Left kidney (tissue), 8 donors: ENCODE results near the gene KPNA4. TPM values are rescaled to one million over a fixed set of nuclear protein-coding genes. Genes with fewer than 3 reads are reported as not detected.
"Not testable (repeated sequence)": the region's sequence is repeated elsewhere in the genome, so short reads cannot be mapped to it uniquely, and the experiment has no call there.

Experiments
- DNase-seq: peaks from one replicate; pipeline ENCODE4 v3.0.0-alpha.2; 2013
- long read RNA-seq, 8 donors: transcript quantifications; one replicate each; lab custom pipeline, GENCODE V29; 2026
- polyA plus RNA-seq: library from polyadenylated mRNA; unstranded; fragments of 120-200 nt; gene quantifications from one replicate; pipeline ENCODE4 v1.2.1, GENCODE V29; 2013; ENCODE audit not compliant: insufficient read length

Gene KPNA4, protein sequence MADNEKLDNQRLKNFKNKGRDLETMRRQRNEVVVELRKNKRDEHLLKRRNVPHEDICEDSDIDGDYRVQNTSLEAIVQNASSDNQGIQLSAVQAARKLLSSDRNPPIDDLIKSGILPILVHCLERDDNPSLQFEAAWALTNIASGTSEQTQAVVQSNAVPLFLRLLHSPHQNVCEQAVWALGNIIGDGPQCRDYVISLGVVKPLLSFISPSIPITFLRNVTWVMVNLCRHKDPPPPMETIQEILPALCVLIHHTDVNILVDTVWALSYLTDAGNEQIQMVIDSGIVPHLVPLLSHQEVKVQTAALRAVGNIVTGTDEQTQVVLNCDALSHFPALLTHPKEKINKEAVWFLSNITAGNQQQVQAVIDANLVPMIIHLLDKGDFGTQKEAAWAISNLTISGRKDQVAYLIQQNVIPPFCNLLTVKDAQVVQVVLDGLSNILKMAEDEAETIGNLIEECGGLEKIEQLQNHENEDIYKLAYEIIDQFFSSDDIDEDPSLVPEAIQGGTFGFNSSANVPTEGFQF
- 80.9 TPM for polyA plus RNA-seq
- long read RNA-seq, donor 1, full-length matches to known transcripts, result 9 of 9 reads
- long read RNA-seq, donor 1, partial matches to known transcripts, result 0 of 9 reads
- long read RNA-seq, donor 1, other reads (novel, unspliced or antisense), result 0 of 9 reads
- long read RNA-seq, donor 2, full-length matches to known transcripts, result 8 of 17 reads
- long read RNA-seq, donor 2, partial matches to known transcripts, result 9 of 17 reads
- long read RNA-seq, donor 2, other reads (novel, unspliced or antisense), result 0 of 17 reads
- long read RNA-seq, donor 3, full-length matches to known transcripts, result 6 of 6 reads
- long read RNA-seq, donor 3, partial matches to known transcripts, result 0 of 6 reads
- long read RNA-seq, donor 3, other reads (novel, unspliced or antisense), result 0 of 6 reads
- long read RNA-seq, donor 4, result 0 reads
- long read RNA-seq, donor 5, full-length matches to known transcripts, result 6 of 12 reads
- long read RNA-seq, donor 5, partial matches to known transcripts, result 6 of 12 reads
- long read RNA-seq, donor 5, other reads (novel, unspliced or antisense), result 0 of 12 reads
- long read RNA-seq, donor 6, full-length matches to known transcripts, result 6 of 6 reads
- long read RNA-seq, donor 6, partial matches to known transcripts, result 0 of 6 reads
- long read RNA-seq, donor 6, other reads (novel, unspliced or antisense), result 0 of 6 reads
- long read RNA-seq, donor 7, full-length matches to known transcripts, result 8 of 16 reads
- long read RNA-seq, donor 7, partial matches to known transcripts, result 8 of 16 reads
- long read RNA-seq, donor 7, other reads (novel, unspliced or antisense), result 0 of 16 reads
- long read RNA-seq, donor 8, full-length matches to known transcripts, result 4 of 9 reads
- long read RNA-seq, donor 8, partial matches to known transcripts, result 5 of 9 reads
- long read RNA-seq, donor 8, other reads (novel, unspliced or antisense), result 0 of 9 reads

DNA sequence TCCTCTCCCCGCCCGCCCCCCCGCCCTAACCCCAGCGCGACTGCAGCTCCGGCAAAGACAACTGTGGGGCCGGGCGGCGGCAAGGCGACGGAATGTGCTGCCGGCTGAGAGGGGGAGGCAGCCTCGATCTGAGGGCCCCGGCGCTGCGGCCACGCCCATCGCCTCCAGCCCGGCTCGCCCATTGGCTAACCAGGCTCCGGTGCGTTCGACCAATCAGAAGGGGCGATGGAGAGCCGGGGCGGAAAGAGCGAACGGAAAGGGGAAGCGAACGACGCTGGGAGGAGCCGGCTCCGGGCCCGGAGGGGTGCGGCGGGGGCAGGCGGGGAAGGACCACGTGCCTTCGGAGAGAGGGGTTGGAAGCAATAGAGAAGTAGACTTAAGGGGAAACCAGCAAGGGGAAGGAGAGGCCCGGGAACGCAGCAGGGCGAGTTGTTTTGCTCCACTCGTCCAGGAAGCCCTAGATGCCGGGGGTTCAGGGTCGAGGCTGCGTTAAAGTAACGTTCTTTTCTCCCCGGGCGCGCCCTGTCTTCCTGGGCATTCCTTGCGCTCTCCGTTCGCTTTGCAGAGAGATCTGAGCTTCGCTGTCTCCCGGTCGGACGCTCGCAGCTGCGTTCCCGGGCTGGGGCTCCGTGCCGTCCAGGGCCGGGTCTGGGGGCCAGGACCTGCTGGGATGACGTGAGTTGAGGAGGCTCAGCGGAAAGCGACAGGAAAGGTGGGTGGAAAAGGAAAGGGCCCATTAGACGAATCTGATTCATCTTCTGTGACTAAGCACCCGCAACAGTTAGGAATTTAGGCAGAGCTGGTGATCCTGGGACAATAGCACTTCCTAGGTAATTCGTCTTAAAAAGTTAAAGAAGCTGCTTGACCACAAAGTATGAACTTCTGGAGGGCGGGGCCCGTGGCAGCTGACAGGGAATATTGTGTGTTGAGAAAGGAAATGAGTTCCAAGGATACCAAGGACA is at the start of gene KPNA4:
Gene KPNA4, minus strand, starts transcription at position 130 of the 962 bp plus-strand sequence. CDS start 289 bp downstream, outside the sequence.
- DNase-seq, result peak; percentile 98

DNA sequence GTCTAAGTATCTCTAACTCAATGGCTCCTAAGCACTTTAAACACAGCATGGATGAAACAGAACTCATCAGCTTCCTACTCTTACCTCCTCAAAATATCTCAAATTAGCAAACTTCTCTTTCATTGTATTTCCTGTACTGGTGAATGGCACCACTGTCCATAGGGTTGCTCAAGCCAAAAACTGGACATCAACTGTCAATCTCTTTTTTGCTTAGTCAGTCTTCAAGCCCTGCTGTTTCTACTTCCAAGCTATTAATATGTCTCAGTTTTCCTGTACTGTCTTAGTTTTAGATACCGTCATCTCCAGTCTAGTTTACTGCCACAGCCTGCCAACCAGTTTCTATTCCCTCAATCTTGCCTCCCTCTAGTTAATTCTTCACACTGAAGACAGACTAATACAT is 48.3 kb upstream of the KPNA4 start:
- DNase-seq, result no peak

DNA sequence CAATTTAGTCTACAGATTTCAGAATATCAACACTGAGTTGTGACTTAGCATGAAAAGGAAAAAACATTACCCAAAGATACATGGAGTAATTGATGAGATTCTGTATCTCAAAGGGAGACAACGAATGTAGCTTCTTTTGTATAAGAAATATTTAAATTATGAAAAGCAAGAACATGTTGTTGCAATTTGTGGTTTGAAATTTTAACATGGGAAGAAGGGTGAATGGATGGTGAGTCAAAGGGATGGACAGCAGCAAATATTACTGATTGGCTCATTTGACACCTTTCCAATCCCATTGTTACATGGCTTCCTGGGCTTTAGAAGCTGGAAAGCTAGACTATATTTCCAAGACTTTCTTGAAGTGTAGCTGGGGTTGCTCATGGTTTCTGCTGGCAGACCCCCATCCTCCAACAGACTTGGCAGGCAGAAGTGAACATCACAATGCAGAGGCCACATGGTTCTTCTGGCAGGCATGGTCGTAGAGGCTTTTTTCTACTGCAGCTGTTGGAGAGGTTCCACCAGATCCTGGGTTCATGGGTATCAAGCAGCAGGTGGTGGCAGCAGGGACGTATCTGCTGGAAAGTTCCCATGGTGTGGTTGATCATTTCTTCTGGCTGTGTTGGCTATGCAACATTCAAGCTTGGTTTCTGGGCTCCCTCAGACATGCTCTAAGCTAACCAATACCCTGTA is 47.2 kb upstream of the KPNA4 start:
- no peak for DNase-seq

DNA sequence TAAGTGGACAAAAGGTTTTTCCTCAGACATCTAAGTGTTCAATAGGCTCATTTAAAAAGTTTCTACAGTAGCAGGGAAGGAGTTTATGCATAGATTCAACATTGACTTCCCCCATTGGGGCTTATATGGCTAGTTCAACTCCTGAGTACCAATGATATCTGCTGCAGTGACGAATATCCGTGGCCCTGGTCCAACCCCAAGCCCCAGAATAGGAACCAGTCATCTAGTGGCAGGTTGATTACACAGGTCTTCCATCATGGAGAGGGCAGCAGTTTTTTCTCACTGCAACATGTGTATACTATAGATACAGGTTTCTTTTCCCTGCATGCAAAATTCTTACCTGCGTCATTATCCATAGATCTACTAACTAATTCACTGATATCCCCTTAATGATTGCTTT is 45.8 kb upstream of the KPNA4 start:
- no peak for DNase-seq

DNA sequence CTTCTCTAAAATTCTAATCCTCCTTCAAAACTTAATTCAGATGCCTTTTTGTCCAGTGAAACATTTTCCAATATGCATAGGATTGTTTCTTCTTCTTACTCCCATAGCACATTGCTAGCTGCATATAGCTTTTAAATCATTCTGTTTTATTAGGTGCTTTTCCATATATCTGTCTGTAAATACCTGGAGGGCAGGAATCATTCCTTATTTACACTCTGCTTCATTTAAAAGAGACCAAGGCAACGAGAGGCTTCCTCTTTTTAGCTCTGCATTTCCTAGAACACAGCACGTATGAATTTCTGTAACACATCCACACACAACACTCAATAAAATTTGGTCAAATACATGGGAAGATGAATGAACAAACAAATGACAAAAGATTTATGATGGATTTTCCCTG is 43.5 kb upstream of the KPNA4 start:
- DNase-seq, result no peak

DNA sequence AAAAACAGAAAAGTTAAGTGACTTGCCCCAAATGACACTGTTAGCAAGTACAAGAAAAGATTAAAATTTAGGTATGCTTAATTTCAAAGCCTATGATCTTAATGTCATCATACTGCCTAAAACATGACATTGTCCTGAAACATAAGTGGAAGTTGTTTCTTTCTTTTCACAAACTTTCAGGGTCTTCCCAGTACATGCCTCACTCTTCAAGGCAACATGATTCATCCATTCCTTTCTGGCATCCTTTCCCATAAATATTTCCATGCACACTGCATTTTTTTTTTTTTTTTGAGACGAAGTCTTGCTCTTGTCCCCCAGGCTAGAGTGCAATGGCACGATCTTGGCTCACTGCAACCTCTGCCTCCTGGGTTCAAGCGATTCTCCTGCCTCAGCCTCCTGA is 42.5 kb upstream of the KPNA4 start:
- DNase-seq, result no peak

DNA sequence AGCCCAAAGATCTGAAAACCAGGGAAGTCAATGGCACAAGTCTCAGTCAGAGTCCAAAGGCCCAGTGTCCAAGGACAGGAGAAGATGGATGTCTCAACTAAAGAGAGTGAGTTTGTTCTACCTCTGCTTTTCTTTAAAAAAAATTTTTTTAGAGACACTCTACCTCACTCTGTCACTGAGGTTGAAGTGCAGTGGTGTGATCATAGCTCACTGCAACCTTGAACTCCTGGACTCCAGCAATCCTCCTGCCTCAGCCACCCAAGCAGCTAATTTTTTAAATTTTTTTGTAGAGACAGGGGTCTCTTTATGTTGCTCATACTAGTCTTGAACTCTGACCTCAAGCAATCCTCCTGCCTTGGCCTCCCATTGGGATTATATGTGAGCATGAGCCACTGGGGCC is 39.9 kb upstream of the KPNA4 start:
- no peak for DNase-seq

DNA sequence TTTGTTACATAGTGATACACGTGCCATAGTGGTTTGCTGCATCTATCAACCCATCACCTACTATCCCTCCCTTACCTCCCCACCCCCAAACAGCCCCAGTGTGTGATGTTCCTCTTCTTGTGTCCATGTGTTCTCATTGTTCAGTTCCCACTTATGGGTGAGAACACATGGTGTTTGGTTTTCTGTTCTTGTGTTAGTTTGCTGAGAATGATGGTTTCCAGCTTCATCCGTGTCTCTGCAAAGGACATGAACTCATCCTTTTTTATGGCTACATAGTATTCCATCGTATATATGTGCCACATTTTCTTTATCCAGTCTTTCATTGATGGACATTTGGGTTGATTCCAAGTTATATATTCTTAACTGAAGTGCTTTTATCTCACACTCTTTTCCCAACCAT is 38.5 kb upstream of the KPNA4 start:
- DNase-seq, result not testable (repeated sequence)

DNA sequence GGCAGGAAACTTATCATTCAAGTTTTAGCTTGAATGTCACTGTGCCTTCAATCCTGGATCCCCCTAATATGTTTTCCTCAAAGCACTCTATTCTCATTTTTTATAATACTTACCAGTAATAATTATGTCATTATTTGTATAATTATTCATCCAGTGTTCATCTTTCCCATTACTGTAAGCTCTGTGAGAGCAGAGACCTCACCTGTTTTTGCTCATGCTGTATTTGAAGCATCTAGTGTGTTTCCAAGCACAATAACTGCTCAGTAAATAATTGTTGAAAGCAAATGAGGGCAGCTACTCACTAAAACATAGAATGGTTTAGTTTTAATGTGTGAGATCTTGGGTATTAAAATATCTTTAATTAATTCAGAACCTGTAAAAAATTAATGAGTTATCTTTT is 36.9 kb upstream of the KPNA4 start:
- no peak for DNase-seq

DNA sequence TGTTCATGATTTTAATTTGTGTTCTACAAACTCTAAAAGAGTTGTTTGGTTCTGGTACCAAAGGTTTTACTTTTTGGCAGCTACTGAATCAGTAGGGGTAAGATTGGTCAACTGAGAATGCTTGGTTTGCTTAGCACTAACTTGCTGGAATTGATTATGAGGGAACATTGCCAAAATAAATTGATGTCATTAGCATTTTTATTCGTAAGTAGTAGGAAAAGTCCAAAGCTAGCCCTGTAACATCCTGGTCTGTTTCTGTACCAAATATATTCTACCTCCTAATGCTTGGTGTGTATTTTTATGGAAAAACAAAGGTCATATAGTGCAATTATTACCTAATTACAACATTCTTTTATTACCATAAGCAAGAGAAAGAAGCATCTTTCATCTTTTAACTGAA is 35.9 kb upstream of the KPNA4 start:
- DNase-seq, result no peak

DNA sequence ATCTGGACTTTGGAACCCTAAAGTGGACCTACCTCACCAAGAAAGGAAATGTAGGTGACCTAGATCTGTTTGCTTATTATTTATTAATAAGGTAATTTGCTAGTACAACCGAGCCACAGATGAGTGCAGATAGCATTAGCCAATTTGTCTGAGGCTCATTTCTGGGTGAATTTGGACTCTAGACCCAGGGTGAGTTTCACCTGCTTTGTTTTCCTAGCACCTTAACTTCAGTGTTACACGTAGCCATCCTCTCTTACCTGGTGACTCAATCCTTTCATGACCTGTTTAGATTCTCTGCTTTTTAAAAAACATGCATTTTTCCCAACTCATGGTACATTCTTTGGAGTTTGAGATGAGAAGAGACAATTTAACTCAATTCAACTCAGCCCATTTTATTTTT is 33.5 kb upstream of the KPNA4 start:
- DNase-seq, result no peak

DNA sequence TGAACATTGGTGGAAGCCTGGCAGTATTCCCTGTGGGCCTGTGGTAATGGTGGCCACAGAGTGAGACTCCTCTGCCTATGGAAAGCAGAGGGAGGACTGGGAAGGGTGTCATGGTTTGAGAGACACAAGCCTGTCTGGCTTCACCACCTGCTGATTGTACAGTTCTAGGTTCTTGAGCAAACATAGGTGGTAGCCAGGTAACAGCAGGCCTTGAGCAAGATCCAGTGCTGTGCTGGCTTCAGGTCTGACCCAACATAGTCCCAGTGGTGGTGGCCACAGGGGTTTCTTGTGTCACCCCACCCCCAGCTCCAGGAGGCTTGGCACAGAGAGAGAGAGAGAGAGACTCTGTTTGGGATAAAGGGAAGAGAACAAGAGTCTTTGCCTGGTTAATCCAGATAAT is 22.7 kb upstream of the KPNA4 start:
- DNase-seq, result no peak

DNA sequence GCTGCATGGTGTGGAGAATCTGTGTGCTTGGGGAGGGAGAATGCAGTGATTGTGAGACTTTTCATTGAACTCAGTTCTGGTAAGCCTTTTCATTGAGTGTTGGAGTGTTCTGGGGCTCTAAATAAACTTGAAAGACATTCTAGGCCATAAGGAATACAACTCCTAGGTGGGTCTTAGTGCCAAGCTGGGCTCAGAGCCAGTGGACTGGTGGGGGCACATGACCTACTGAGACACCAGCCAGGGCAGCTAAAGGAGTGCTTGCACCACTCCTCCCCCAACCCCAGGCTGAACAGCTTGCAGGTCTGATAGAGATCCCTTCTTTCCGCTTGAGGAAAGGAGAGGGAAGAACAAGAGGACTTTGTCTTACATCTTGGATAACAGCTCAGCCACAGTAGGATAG is 21.7 kb upstream of the KPNA4 start:
- no peak for DNase-seq

DNA sequence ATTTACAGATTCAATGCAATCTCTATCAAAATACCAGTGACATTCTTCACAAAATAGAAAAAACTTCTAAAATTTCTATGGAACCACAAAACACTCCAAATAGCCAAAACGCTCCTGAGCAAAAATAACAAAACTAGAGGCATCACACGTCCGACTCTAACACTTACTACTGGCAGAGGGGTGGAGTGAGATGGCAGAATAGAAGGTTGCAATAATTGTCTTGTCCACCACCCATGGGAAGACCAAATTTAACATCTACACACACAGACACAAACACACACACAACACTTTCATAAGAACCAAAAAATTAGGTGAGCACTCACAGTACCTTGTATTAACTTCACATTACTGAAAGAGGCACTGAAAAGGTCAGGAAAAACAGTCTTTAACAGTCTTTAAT is 21.3 kb upstream of the KPNA4 start:
- no peak for DNase-seq

DNA sequence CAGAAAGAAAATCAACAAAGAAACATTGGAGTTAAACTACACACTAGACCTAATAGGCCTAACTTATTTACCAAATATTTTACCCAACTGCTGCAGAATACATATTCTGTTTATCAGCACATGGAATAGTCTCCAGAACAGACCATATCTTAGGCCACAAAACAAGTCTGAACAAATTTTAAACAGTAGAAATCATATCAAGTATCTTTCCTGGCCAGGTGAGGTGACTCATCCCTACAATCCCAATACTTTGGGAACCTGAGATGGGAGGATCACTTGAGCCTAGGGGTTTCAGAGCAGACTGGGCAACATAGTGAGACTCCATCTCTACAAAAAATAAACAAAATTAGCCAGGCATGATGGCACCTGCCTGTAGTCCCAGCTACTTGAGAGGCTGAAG is 18.1 kb upstream of the KPNA4 start:
- no peak for DNase-seq

DNA sequence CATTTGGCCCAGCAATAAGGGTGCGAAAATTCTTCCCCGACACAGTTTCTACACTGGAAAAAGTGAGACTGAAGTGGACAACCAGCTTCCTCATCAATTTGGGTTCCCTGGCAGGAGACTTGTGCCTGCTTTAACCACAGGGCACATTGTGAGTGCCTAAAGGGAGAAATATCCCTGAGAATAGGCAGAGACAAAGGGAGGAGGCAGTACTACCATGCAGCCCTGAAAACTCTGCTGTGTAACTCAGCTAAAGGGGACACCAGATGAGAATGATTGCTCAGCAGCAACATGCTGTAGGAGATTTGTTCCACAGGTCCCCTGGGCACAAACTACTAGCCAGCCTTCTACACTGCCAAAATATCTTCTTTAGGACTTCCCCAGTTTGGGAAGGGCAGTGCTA is 15.6 kb upstream of the KPNA4 start:
- no peak for DNase-seq

DNA sequence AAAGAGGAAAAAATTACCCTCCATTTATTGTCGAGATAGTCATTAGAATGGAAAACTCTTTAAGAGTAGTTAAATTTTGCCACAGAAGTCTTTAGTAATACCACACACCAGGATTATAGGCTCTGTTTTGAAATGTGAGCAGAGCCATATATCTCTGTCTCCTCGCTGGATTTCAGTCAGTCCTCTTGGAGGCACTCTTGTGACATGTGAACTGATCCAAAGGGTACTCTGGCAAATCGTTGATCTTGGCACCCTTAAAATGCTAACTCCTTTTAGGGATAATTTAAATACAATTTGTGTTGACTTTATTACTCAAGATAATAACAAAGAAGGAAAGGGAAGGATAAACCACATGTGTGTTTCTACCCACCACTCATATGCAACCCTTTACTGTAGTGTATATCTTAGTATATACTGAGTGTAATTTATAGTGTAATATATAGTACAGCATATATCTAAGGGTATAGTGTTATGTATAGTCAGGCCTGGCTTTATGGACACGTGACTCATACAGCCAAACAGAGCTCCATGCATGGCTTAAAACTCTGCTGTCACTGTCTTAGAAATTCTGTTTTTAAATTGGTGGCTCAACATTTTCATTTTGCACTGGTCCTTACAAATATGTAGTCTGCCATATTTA is 12.3 kb upstream of the KPNA4 start:
- peak; percentile 17 for DNase-seq

DNA sequence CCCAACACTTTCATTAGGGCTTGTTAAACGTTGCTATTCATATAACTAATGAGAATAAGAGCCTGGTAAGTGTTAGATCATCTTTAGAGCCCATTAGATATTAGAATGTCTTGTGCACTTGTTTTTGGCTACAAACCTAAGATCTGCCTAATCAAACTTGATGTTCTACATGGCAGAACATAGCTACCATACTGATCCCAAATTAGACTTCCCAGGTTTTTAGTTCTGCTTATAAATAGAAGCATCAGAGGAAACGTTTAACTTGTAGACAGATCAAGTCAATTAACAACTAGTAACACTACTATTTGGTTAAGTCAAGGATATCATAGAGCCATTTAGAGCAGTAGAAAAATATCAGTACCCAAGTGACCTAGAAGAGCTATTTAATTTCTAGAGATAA is 11.7 kb upstream of the KPNA4 start:
- DNase-seq, result no peak

DNA sequence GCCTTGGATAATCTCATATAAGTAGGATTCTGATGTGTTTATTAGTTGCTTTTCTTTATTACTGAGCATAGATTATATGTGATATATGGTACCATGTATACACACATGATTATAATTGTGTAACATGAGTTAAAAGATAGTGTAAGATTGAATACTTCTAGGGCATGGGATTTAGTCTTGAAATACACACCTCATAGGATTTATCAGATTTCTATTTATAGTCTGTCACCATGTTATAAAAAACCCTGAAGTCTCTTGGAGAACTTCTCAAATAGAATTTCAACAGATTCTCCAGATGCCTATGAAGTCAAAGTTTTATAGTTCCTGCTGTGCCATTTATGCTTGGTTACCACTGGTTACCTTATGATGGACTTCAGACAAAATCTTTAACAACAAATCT is 11.2 kb upstream of the KPNA4 start:
- DNase-seq, result no peak

DNA sequence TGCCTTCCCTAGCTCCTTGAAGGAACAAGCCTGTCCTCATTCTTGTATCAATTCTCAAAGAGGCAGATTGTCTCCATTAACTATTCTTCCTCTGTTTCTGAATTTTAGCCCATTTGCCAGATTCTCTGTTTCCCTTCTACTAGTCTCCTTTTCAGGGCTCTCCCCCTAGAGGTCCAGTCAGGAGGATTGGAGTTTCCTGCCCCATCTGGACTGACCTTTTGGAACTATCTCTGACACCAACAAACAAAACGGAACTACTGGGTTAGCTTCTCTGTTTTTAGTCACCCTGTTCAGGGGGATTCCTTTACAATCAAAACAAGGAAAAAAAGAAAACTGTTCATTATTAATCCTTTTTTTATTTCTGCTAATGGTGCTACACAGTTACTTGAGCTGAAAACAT is 10.2 kb upstream of the KPNA4 start:
- DNase-seq, result no peak
